HUES64 (cell line): ENCODE data around the gene RBFOX1.

Source experiments
- H3K27ac ChIP-seq: 2 replicates; pipeline ENCODE4 v1.7.0; 2013; ENCODE audit warnings: low read depth, low read length, inconsistent platforms
- H3K27me3 ChIP-seq: 2 replicates; pipeline ENCODE4 v1.6.1; 2013; ENCODE audit warnings: mild to moderate bottlenecking, low read length; ENCODE audit not compliant: insufficient read depth
- H3K36me3 ChIP-seq: 2 replicates; pipeline ENCODE4 v1.6.1; 2013; ENCODE audit warnings: mild to moderate bottlenecking, low read length; ENCODE audit not compliant: insufficient read depth
- H3K4me1 ChIP-seq: 2 replicates; pipeline ENCODE4 v1.6.1; 2013; ENCODE audit warnings: mild to moderate bottlenecking, low read length, moderate library complexity; ENCODE audit not compliant: insufficient read depth
- H3K4me3 ChIP-seq: 2 replicates; pipeline ENCODE4 v1.5.1; 2013; ENCODE audit warnings: mild to moderate bottlenecking, low read length, moderate library complexity
- H3K9ac ChIP-seq: 2 replicates; pipeline ENCODE4 v1.6.1; 2013; ENCODE audit warnings: mild to moderate bottlenecking, low read depth, low read length
- H3K9me3 ChIP-seq: 2 replicates; pipeline ENCODE4 v1.6.1; 2013; ENCODE audit warnings: low read depth, low read length; ENCODE audit not compliant: insufficient read depth
- WGBS: fragments of 150-250, 120-280 bp; methylation state at CpG from one replicate; pipeline ENCODE4 v1.1.7; 2013; ENCODE audit warnings: missing lambda C conversion rate; 5-methylcytosine and 5-hydroxymethylcytosine counted together

RBFOX1 gene

GRCh38 chr16:7526736-7527135, 194.1 kb downstream of the RBFOX1 start:
- Histone ChIP-seq H3K4me1 (no peaks in the 10 kb centered on the region; the same call in 1 of the 2 replicates), H3K27ac (no peak overlapping the region), H3K27me3 (no peaks in the 10 kb centered on the region), H3K9me3 (no peaks in the 10 kb centered on the region), H3K9ac (no peak overlapping the region), H3K36me3 (no peaks in the 10 kb centered on the region), H3K4me3 (no peak overlapping the region)
- WGBS: 95% methylated on average over 6 of the region's 6 CpGs

GRCh38 chr16:7532534-7532933, 199.9 kb downstream of the RBFOX1 start:
- Histone ChIP-seq H3K27me3 (no peaks in the 10 kb centered on the region), H3K27ac (no peak overlapping the region), H3K9ac (no peak overlapping the region), H3K36me3 (no peaks in the 10 kb centered on the region), H3K9me3 (no peaks in the 10 kb centered on the region), H3K4me1 (no peaks in the 10 kb centered on the region), H3K4me3 (no peak overlapping the region)
- WGBS: 95% methylated on average over 6 of the region's 6 CpGs

- no peaks in the 10 kb centered on the region for H3K27me3 ChIP-seq
- H3K9ac ChIP-seq: no peak overlapping the region
- H3K4me1 ChIP-seq: no peaks in the 10 kb centered on the region
- no peak overlapping the region for H3K27ac ChIP-seq
- no peak overlapping the region for H3K4me3 ChIP-seq
- no peaks in the 10 kb centered on the region for H3K36me3 ChIP-seq
- no peaks in the 10 kb centered on the region for H3K9me3 ChIP-seq
- 91% methylated on average over 6 of the region's 7 CpGs for WGBS
Observed at GRCh38 chr16:7534749-7535148, 202.1 kb downstream of the RBFOX1 start.

DNA sequence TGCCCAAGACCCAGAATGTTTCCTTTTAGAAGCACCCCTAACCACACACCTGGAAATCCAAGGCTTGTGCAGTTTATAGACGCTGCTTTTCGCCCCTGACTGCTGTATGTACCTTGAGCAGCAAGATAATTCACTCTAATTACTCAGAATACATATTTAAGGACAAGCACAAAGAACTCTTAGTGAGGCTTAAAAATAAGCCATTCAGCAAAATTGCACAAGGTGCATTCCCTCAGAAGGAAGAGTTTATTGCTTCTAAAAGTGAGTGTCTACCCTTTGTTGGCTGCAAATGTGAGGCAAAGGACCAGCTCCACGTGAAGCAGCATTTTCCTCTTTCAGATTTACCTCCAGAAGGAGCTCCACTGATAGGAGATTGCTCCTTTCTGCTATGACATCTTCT, 208.4 kb downstream of the RBFOX1 start:
- H3K36me3 ChIP-seq: no peaks in the 10 kb centered on the region
- H3K9me3 ChIP-seq: no peaks in the 10 kb centered on the region
- 81% methylated on average over 3 of the region's 3 CpGs for WGBS
- H3K27ac ChIP-seq: no peak overlapping the region
- H3K27me3 ChIP-seq: no peaks in the 10 kb centered on the region
- no peak overlapping the region for H3K9ac ChIP-seq
- H3K4me1 ChIP-seq: no peaks in the 10 kb centered on the region
- no peak overlapping the region for H3K4me3 ChIP-seq

DNA sequence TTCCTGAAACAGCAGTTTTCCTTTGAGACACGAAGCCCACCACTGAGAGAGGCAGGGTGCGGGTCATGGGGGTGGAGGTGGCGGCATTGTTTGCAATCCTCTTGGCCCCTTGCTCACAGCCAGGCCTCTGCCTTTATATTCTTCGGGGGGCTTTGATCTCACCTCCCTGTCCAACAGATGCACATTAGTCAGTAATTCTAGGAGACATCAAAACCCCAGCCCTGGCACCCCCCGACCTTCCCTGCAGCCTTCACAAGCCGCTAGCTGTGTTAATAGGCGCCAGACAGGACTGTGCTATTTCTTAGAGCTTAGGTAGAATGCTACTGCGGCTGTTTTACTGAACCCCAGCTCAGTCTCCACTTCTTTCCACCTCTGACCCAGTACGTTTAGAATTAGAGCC, 212.6 kb downstream of the RBFOX1 start:
- H3K9ac ChIP-seq: no peak overlapping the region
- no peak overlapping the region for H3K4me3 ChIP-seq
- no peak overlapping the region for H3K27ac ChIP-seq
- no peaks in the 10 kb centered on the region for H3K4me1 ChIP-seq
- H3K9me3 ChIP-seq: no peaks in the 10 kb centered on the region
- H3K36me3 ChIP-seq: no peaks in the 10 kb centered on the region
- 83% methylated on average over 9 of the region's 9 CpGs for WGBS
- H3K27me3 ChIP-seq: no peaks in the 10 kb centered on the region

- 66% methylated on average over 4 of the region's 4 CpGs for WGBS
- H3K36me3 ChIP-seq: no peaks in the 10 kb centered on the region
- no peaks in the 10 kb centered on the region for H3K4me1 ChIP-seq
- no peaks in the 10 kb centered on the region for H3K9me3 ChIP-seq
- H3K27ac ChIP-seq: no peak overlapping the region
- no peak overlapping the region for H3K9ac ChIP-seq
- no peaks in the 10 kb centered on the region for H3K27me3 ChIP-seq
- no peak overlapping the region for H3K4me3 ChIP-seq
Observed at GRCh38 chr16:7546948-7547347, 214.3 kb downstream of the RBFOX1 start.

DNA sequence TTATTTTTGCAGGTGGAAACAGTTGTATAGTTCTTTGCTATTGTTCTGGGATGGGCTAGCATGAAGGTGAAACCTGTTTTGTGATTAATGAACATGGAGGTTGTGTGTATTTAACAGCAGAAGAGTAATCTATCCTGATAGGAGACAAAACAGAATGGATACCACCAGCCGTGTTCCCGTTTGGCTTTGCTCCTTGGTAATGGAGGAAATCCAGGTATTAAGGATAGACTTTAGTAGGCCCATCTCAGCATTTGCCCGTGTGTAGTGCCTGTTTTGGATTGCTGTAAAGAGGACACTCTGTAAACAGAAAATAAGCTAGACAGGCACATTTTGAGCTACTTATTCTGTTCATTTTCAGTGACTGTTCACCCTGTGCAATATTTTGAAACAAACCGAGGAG, 215.1 kb downstream of the RBFOX1 start:
- 85% methylated on average over 4 of the region's 4 CpGs for WGBS
- Histone ChIP-seq H3K36me3 (no peaks in the 10 kb centered on the region), H3K9ac (no peak overlapping the region), H3K9me3 (no peaks in the 10 kb centered on the region), H3K4me1 (no peaks in the 10 kb centered on the region), H3K27me3 (no peaks in the 10 kb centered on the region), H3K27ac (no peak overlapping the region), H3K4me3 (no peak overlapping the region)

- Histone ChIP-seq H3K27ac (no peak overlapping the region), H3K4me1 (no peaks in the 10 kb centered on the region)
Observed at GRCh38 chr16:7548796-7549318, 216.2 kb downstream of the RBFOX1 start.

DNA sequence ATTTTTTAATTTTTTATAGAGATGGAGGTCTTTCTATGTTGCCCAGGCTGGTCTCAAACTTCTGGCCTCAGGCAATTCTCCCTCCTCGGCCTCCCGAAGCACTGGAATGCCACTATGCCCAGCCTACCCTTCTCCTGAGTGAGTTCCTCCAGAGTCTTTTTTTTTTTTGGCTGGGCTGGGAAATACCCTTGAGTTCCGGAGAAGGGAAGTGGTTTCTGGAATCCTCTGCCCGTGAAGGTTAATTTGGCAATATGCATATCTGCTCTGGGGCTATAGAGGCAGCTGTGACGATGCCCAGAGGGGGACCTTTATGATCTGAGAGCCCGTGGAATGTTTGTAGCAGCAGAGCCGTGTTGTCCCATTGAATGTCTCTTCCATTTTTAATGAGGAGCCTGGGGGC, 217.5 kb downstream of the RBFOX1 start:
- Histone ChIP-seq H3K4me3 (no peak overlapping the region), H3K9me3 (no peaks in the 10 kb centered on the region), H3K9ac (no peak overlapping the region), H3K36me3 (no peaks in the 10 kb centered on the region), H3K27me3 (no peaks in the 10 kb centered on the region), H3K27ac (no peak overlapping the region), H3K4me1 (no peaks in the 10 kb centered on the region)
- WGBS: 85% methylated on average over 7 of the region's 7 CpGs

More at GRCh38 chr16:7548796-7549318, 216.2 kb downstream of the RBFOX1 start:
- no peak overlapping the region for H3K9ac ChIP-seq
- WGBS: 95% methylated on average over 4 of the region's 4 CpGs
- no peaks in the 10 kb centered on the region for H3K9me3 ChIP-seq
- no peaks in the 10 kb centered on the region for H3K36me3 ChIP-seq
- no peaks in the 10 kb centered on the region for H3K27me3 ChIP-seq
- H3K4me3 ChIP-seq: no peak overlapping the region

- H3K27me3 ChIP-seq: no peaks in the 10 kb centered on the region
- no peaks in the 10 kb centered on the region for H3K9me3 ChIP-seq
- H3K4me1 ChIP-seq: no peaks in the 10 kb centered on the region
- WGBS: 94% methylated on average over 7 of the region's 7 CpGs
- no peaks in the 10 kb centered on the region for H3K36me3 ChIP-seq
- H3K4me3 ChIP-seq: no peak overlapping the region
- H3K9ac ChIP-seq: no peak overlapping the region
- no peak overlapping the region for H3K27ac ChIP-seq
Observed at GRCh38 chr16:7555459-7555858, 222.8 kb downstream of the RBFOX1 start.

DNA sequence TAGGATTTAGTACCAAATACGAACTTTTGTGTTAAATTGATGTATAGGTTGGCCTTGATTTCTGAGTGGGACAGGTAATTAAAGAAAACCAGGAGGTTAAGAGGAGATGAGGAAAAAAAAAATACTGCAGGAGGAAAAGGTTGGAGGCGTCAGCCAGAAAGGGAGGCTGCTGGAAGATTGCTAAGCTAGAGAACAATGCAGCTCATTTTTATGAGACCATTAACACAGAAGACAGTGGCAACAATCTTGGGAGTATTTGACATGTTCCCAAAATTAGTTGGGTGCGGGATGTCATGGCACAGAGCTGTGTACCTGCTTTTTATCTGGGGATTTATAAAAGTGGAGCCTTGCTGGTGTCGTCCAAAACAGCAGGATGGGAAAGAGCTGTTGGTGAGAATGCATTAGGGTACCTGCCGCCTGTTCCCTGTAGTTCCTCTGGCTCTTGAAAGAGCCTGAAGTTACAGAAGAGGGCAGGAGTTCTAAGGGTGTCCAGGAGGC, 229.3 kb downstream of the RBFOX1 start:
- Histone ChIP-seq H3K4me1 (peaks cover 7% of the 10 kb centered on the region), H3K27ac (no peak overlapping the region), H3K9me3 (no peaks in the 10 kb centered on the region), H3K9ac (no peak overlapping the region), H3K27me3 (no peaks in the 10 kb centered on the region), H3K4me3 (no peak overlapping the region), H3K36me3 (no peaks in the 10 kb centered on the region)
- WGBS: 90% methylated on average over 5 of the region's 5 CpGs

DNA sequence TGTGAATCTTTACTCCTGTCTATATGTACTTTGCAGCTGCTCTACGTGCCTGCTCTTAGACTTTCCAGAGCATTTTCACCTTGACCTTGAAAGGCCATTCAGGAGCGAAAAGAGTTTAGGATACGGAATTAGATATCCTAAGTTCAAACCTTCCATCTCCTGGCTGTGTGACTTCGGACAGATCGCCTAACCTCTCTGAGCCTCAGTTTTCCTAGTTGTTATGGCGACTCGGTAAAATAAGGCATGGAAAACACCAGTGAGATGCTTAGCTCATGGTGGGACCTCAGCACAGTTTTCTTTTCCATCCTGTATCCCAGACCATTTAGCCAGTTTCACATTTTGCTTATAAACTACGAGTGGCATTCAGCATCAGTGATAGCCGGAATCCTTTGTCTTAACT, 233.7 kb downstream of the RBFOX1 start:
- Histone ChIP-seq H3K9ac (no peak overlapping the region), H3K27me3 (no peaks in the 10 kb centered on the region), H3K36me3 (no peaks in the 10 kb centered on the region), H3K27ac (no peak overlapping the region), H3K4me3 (no peak overlapping the region), H3K9me3 (no peaks in the 10 kb centered on the region), H3K4me1 (peaks cover 7% of the 10 kb centered on the region)
- WGBS: 85% methylated on average over 9 of the region's 9 CpGs
